ENCODE results near the gene AADAC.
A peak's percentile ranks its signal among the peaks of the same experiment; 100 is the strongest.

Gene AADAC

DNA sequence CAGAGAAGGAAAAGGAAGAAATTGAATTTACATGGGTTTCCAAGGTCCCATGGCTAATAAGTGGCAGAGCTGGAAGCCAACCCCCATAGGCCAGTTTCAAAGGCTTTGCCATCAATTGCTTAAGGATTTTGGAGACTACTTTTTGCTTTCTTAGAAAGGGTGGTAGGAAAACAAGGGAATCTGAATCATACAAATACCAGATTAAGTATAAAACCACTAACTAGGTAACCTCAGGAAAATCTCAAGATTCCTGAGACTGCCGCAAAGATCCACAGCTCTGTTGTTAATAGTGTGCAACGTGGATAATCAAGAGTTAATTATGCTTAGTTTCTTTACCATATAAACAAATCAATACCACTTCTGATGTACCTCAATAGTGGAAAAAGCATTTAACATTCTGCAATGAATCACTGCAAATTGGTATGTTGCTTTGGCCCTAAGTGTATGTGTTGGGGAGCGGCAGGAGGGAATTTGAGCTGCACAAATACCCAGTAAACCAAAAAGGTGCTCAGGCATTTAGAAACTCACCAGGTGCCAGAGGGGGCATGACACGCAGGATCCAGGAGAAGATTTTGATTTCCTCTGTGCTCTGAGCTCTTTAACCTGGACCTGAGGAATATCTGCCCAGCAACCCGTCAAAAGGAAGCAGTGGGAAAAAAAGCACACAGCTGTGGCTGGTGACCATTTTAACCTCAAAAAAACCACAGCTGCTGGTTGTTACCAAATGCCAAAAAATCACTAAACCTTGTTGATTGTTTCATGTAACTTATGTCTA, 22.0 kb downstream of the AADAC start:
- TF ChIP-seq, protein P1, sequence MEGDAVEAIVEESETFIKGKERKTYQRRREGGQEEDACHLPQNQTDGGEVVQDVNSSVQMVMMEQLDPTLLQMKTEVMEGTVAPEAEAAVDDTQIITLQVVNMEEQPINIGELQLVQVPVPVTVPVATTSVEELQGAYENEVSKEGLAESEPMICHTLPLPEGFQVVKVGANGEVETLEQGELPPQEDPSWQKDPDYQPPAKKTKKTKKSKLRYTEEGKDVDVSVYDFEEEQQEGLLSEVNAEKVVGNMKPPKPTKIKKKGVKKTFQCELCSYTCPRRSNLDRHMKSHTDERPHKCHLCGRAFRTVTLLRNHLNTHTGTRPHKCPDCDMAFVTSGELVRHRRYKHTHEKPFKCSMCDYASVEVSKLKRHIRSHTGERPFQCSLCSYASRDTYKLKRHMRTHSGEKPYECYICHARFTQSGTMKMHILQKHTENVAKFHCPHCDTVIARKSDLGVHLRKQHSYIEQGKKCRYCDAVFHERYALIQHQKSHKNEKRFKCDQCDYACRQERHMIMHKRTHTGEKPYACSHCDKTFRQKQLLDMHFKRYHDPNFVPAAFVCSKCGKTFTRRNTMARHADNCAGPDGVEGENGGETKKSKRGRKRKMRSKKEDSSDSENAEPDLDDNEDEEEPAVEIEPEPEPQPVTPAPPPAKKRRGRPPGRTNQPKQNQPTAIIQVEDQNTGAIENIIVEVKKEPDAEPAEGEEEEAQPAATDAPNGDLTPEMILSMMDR (IDR thresholded peaks at IDR 0.05; ENCODE audit: low read depth, low read length, missing control alignments) = no peak
- Histone ChIP-seq H3K36me3 (replicated peaks) (peaks cover 3% of the 10 kb centered on the region), H3K27ac (peak overlapping the region; percentile 26), H3K4me3 (ENCODE audit: low read depth, low read length) (no peak overlapping the region), H3K27me3 (replicated peaks) (no peaks in the 10 kb centered on the region)
- peak; percentile 53 for DNase-seq
- in situ Hi-C loops (cut with HindIII; ENCODE audit: low pct_ligation_motif_present, low sequenced_read_pairs) = no loop called here

DNA sequence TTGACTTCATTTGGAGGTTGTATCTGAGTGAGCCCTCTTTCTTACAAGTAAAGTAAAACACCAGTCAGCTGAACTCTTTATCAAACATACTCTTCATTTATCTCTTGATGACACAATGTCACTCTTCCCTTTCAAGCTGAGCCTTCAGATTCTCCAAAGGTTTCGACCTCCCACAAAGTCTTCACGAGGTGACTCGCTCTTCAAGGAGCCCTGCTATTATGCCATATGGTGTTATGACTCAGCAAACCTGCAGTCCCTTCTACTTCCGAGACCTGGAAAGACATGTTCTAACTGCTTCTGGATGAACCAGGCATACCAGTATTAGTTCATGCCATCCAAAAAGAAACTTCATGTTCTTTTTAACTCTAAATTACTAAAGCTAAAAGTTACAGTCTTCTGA, 23.1 kb downstream of the AADAC start:
- H3K36me3 ChIP-seq (replicated peaks) = no peaks in the 10 kb centered on the region
- in situ Hi-C loops (cut with HindIII; ENCODE audit: low pct_ligation_motif_present, low sequenced_read_pairs) = no loop called here
- H3K27me3 ChIP-seq (replicated peaks) = no peaks in the 10 kb centered on the region
- H3K27ac ChIP-seq = peak overlapping the region; percentile 42
- TF ChIP-seq, protein P1 (IDR thresholded peaks at IDR 0.05; ENCODE audit: low read depth, low read length, missing control alignments) = no peak
- H3K4me3 ChIP-seq (ENCODE audit: low read depth, low read length) = no peak overlapping the region
- DNase-seq = peak; percentile 69

DNA sequence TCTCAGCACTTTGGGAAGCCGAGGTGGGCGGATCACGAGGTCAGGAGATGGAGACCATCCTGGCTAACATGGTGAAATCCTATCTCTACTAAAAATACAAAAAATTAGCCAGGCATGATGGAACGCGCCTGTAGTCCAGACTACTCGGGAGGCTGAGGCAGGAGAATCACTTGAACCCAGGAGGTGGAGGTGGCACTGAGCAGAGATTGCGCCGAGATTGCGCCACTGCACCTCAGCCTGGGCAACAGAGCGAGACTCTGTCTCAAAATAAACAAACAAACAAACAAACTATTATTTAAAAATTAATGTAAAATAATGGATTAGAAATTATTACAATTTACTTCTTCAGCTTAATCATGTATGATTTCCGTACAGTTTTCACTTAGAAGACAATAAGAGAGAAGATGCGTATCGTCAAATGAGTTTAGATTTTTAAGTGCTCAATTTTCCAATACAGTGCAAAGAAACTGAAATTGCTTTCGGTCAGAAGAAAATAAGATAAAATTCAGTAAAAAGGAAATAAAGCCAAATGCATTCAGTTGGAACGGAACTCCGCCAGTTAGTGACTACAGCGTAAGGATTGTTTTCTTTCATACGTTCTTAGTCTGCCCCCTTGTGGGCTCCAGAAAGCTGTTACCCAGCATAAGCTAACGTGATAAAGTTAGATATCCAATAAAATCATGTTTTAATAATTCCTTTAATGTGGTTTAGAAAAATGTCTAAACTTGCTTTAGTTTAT, 24.8 kb downstream of the AADAC start:
- DNase-seq = peak; percentile 76
- in situ Hi-C loops (cut with HindIII; ENCODE audit: low pct_ligation_motif_present, low sequenced_read_pairs) = no loop called here
- Histone ChIP-seq H3K36me3 (replicated peaks) (no peaks in the 10 kb centered on the region), H3K27me3 (replicated peaks) (no peaks in the 10 kb centered on the region), H3K27ac (no peak overlapping the region), H3K4me3 (ENCODE audit: low read depth, low read length) (no peak overlapping the region)
- TF ChIP-seq, protein P1 (IDR thresholded peaks at IDR 0.05; ENCODE audit: low read depth, low read length, missing control alignments) = peak; percentile 76

DNA sequence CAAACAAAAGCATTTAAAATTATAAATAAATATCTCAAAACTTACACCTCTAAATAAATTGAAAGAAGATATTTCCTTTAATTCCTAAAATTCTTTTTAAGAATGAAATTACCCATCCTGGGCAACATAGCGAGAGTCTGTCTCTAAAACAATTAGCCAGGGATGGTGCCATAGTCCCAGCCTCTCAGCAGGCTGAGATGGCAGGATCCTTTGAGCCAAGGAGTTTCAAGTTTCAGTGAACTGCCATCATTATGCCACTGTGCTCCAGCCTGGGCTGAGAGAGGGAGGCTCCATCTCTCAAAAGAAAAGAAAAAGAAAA, 25.4 kb downstream of the AADAC start:
- no peak for DNase-seq
- Histone ChIP-seq H3K27ac (no peak overlapping the region), H3K4me3 (ENCODE audit: low read depth, low read length) (no peak overlapping the region), H3K27me3 (replicated peaks) (no peaks in the 10 kb centered on the region), H3K36me3 (replicated peaks) (no peaks in the 10 kb centered on the region)
- in situ Hi-C loops (cut with HindIII; ENCODE audit: low pct_ligation_motif_present, low sequenced_read_pairs) = no loop called here
- TF ChIP-seq, protein P1 (IDR thresholded peaks at IDR 0.05; ENCODE audit: low read depth, low read length, missing control alignments) = no peak

DNA sequence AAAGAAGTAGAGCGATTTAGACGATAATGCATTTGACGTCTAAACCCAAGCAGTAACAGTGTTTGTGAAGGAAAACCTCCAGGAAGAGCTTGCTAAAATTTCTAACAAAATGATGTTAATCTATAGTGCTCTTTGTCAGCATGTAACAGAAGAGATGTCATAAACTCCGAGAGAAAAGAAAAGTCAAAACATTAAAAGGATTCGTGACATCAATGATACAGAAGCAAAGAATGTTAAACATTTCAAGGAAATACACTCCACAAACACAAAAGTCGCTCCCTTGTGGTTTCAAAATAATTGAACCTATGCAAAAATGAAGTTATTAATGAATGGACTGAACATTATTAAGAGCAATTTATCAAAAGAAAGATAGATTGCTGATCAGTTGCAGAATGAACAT, 27.9 kb downstream of the AADAC start:
- no peak overlapping the region for H3K4me3 ChIP-seq (ENCODE audit: low read depth, low read length)
- TF ChIP-seq, protein P1 (IDR thresholded peaks at IDR 0.05; ENCODE audit: low read depth, low read length, missing control alignments) = no peak
- no peaks in the 10 kb centered on the region for H3K27me3 ChIP-seq (replicated peaks)
- peak overlapping the region; percentile 23 for H3K27ac ChIP-seq
- no peaks in the 10 kb centered on the region for H3K36me3 ChIP-seq (replicated peaks)
- in situ Hi-C loops (cut with HindIII; ENCODE audit: low pct_ligation_motif_present, low sequenced_read_pairs) = no loop called here
- no peak for DNase-seq

Measured in brain microvascular endothelial cell (primary cell).